ENCODE measurements around the gene SCG5.

DNA sequence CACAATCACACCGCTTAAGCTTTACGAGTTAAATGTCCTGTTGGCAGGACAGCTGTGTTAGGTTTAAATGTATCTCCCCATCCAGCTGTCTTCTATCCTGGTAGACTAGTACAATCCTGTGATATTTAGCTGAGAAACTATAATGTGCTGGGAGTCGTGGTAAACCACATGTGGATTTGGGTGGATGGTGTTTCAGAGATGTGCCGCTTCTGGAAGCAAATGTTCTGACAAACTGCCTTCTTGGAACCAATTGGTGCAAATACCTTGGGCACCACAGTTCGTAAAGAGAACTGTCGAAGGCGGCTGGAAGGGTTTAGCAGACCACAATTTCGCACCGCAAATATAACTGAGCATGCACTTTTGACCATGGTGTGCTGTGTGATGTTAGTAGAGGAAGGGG, 15.0 kb downstream of the SCG5 start:
- TF ChIP-seq, protein P1, sequence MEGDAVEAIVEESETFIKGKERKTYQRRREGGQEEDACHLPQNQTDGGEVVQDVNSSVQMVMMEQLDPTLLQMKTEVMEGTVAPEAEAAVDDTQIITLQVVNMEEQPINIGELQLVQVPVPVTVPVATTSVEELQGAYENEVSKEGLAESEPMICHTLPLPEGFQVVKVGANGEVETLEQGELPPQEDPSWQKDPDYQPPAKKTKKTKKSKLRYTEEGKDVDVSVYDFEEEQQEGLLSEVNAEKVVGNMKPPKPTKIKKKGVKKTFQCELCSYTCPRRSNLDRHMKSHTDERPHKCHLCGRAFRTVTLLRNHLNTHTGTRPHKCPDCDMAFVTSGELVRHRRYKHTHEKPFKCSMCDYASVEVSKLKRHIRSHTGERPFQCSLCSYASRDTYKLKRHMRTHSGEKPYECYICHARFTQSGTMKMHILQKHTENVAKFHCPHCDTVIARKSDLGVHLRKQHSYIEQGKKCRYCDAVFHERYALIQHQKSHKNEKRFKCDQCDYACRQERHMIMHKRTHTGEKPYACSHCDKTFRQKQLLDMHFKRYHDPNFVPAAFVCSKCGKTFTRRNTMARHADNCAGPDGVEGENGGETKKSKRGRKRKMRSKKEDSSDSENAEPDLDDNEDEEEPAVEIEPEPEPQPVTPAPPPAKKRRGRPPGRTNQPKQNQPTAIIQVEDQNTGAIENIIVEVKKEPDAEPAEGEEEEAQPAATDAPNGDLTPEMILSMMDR (IDR thresholded peaks at IDR 0.05): no peak
- no peak for TF ChIP-seq POLR2A (IDR thresholded peaks at IDR 0.05)

Measured in thyroid gland (tissue), 4 donors.